Stimulated activated CD8-positive, alpha-beta memory T cell treated with anti-CD3 and anti-CD28 coated beads, Interleukin-2, amount 100 ng/mL, for 1 hour (primary cell): ENCODE measurements around the gene ECPAS.
"Not testable (repeated sequence)": the region's sequence is repeated elsewhere in the genome, so short reads cannot be mapped to it uniquely, and the experiment has no call there.

Source experiments
- DNase-seq, 2 donors: peaks; one replicate each; pipeline ENCODE4 v3.0.0-alpha.2; 2020; ENCODE audit warnings: low read depth in 2 of 2

Gene ECPAS

DNA sequence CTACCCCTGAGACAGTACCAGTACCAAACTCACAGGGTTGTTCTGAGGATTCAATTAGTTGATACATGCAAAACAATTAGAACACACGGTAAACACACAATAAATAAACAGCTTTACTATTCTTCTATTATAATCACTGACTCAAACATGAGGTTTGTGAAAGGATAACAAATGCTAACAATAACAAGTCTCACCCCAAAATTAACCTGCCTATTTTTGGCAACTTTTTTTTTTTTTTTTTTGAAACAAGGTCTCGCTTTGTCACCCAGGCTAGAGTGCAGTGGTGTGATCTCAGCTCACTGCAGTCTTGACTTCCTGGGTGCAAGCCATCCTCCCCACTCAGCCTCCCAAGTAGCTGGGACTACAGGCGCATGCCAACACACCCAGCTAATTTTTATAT lies 6.5 kb downstream of the ECPAS start:
- no peak for DNase-seq

DNA sequence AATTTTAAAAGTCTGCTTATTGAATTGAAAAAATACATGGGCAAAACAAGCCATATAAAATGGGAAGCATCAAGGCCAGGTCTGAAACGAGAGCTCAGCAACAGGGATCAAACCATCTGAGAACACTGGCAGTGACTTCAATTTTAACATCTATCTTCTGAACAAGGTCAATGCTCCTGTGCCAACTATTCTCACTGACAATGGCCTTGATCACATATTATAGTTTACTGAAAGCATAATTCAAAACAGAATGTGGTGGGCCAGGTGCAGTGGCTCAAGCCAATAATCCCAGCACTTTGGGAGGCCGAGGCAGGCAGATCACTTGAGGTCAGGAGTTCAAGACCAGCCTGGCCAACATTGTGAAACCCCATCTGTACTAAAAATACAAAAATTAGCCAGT lies 9.0 kb downstream of the ECPAS start:
- no peak for DNase-seq

- no peak for DNase-seq
These were observed 9.8 kb downstream of the ECPAS start for GRCh38 chr9:111474385-111474784.

DNA sequence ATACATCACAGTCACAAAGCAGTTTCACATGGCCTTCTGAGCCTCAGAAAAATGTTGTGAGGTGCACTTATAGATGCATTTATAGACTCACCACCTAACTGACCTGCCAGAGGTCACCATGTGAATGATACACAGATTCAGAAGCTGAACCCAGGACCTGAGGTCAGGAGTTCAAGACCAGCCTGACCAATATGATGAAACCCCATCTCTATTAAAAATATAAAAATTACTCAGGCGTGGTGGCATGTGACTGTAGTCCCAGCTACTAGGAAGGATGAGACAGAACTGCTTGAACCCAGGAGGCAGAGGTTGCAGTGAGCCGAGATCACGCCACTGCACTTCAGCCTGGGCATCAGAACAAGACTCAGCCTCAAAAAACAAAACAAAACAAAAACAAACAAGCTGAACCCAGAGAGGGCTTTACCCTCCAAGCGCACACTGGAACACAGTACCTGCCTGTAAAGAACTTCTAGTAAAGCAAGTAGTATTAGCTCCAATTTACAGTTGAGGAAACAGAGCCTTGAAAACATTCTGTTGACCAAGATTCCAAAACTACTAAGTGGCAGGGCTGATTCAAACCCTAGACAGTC lies 16.3 kb downstream of the ECPAS start:
- DNase-seq = no peak

DNA sequence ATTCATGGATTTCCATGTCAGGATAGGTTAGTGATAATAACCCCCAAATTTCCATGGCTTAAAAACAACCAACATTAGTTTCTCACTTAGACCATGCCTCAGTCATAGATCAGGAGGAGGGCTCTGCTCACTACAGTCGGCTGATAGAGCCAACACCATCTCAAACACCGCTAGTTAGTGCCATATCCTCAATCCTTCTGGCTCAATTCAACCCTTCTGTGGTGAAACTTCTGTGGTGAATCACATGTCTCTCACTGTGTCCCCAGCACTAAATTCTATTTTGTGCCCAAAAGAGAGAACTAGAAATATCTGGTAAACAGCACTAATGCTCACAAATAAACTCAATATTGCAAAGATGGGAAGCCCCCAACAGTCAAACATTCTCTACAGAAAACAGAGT lies 21.1 kb downstream of the ECPAS start:
- no peak for DNase-seq

DNA sequence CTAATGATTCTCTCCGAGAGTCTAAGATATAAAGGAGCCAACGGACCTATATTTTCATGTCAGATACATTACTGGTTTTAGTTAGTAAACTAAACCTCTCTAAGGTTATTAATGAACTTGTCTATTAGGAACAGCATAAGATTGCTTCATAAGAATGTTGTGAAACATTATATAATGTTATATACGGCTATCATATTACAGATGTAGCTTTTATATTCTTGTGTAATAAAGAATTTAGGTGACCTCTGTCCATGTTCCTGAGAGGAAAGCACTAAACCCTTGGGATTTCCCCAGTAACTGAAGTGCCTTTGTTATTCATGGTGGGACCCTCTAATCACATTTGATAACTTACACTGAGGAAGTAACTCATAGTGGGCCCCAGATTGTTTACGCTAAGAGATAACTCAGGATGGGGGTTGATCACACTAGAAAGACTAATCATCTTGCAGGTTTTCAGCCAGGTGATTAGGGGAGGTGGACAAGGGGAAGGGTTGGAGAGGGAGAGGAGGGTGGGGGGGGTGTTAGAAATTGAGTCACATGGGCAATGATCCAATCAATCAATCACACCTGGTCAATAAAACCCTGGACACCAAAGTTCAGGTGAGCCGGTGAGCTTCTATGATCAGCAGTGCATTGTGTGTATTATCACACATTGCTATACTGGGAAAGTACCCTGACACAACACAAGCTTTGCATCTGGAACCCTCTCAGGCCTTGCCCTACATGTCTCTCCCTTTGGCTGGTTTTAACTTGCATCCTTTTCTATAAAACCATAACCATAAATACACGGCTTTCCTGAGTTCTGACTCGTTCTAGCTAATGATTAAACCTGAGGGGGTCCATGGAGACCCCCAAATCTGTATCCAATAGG lies 25.8 kb downstream of the ECPAS start:
- DNase-seq = no peak

DNA sequence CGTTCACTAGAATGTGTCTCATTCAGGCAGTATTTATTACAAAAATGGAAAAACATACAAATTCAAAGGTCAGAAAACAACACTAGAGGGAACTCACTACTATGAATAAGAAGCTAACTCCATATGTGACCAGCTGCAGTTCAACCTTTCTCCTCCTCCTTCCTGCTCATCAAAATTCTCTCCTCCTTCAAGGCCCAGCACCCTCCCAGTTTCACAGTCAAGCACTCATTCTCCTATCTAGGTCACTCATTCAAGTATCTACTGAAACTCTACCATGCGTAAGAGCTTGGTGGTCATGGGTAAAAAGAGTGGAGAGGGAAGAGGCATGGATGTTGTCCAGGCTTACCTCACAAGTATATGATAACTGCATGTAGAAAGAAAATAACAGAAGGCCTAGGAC lies 27.7 kb downstream of the ECPAS start:
- no peak for DNase-seq

GRCh38 chr9:111455638-111456037 lies 28.5 kb downstream of the ECPAS start:
- DNase-seq = no peak

DNA sequence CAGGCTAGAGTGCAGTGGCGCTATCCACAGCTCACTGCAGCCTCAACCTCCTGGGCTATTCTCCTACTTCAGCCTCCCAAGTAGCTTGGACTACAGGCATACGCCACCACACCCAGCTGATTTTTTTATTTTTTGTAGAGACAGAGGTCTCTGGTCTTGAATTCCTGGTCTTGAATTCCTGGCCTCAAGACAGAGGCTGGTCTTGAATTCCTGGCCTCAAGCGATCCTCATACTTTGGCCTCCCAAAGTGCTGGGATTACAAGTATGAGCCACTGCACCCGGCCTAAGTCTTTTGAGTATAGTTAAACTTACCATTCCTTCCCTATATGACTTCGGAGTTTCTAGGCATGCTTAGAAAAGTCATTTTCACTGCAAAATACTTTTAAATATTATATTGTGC lies 29.4 kb downstream of the ECPAS start:
- DNase-seq = no peak

GRCh38 chr9:111451570-111451969 lies 32.6 kb downstream of the ECPAS start:
- no peak for DNase-seq

- no peak for DNase-seq
These were observed 34.1 kb downstream of the ECPAS start for GRCh38 chr9:111450124-111450523.

- DNase-seq = no peak
These were observed 34.5 kb downstream of the ECPAS start for GRCh38 chr9:111449705-111450104.

- DNase-seq = not testable (repeated sequence)
These were observed 38.4 kb downstream of the ECPAS start for GRCh38 chr9:111445799-111446198.

GRCh38 chr9:111443454-111443853 lies 40.7 kb downstream of the ECPAS start:
- DNase-seq = no peak

DNA sequence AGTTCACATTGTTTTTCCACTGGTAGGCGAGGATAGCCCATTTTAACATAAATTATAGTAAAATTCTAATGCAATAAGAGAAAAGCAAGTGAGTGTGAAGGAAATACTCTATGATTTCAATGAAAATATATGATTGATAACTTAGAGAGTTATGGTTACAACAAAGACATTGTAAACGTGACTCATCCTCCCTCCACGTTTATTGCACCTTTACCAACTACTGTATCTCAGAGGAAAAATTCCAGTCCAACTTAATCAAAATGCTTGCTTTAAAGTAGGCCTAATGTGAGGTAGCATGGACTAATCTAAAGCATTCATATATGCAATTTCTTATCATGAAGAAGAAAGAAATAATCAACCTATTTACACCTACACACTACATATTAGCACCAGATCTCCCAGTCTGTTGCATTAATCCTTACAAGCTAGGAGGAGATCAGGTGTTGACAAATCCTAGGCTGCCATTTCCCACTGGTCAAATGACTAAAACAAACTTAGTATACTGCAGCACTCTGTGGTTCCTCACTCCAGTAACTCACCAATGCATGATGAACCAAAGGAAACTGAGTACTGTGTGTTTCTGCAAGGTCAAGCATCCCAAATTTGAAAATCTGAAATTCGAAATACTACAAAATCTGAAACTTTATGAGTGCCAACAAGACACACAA lies 41.7 kb downstream of the ECPAS start:
- no peak for DNase-seq

DNA sequence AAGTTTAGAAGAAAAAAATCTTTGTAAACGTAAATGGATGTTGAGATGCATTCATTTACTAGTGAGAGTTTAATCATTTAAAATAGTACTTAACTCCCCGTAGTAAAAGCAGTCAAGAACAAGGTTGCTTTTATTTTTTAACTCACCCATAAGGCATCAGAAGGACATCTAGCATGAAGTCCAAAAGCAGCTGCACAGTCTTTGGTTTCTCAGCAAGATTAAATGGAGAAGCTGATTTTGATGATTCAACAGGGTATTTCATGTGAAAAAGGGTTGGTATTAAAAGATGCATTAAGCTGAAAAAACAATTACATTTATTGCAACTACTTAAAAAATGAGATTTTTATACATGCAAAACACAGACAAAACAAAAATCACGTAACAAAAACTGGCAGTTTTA lies 44.0 kb downstream of the ECPAS start:
- no peak for DNase-seq

GRCh38 chr9:111438541-111439235 lies 45.5 kb downstream of the ECPAS start:
- no peak for DNase-seq

DNA sequence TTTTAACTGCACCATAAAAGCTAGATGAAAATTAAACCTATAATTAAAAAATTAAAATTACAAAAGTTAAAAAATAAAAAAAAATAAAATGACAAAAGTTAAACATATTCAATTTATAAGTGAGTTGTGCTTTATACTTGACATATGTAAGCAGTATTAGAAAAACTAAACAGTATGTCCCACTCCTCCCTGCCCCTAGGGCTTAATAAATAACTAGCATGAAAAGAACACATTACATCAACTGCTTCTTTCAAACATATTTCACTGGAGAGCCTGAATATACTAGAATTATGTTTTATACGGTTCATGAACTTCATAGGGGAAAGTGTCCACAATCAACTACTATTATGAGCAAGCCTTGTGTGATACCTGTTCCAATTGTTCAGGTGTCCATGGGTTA lies 47.6 kb downstream of the ECPAS start:
- DNase-seq = no peak

- no peak for DNase-seq
These were observed 51.1 kb downstream of the ECPAS start for GRCh38 chr9:111433082-111433481.

GRCh38 chr9:111431684-111432083 lies 52.5 kb downstream of the ECPAS start:
- no peak for DNase-seq

DNA sequence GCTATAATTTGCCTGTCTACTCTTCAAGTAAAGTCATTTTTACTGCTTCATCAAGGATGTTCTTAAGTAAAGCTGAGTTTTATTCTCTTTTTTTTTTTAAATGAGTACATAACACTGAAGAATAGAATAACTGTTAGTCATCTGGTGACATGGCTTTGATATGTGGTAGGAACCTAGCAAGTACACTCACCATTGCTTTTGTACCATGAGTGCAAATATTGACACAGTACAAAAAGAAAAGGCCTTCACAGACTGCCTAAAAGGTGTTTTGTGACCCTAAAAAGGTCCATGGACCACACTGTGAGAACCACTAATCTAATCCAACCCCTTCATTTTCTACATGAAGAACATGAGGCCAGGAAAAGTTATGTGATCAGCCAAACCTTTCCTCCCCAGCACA lies 55.0 kb downstream of the ECPAS start:
- no peak for DNase-seq

- no peak for DNase-seq
These were observed 57.0 kb downstream of the ECPAS start for GRCh38 chr9:111427186-111427585.
